Activated CD4-positive, CD25-positive, alpha-beta regulatory T cell (primary cell): ENCODE data around the gene ZNF287.
"Not testable (repeated sequence)": the region's sequence is repeated elsewhere in the genome, so short reads cannot be mapped to it uniquely, and the experiment has no call there.

ENCODE experiments used
- DNase-seq, 4 experiments: peaks; one replicate each; lab custom pipeline; 2025; lab: John Stamatoyannopoulos, UW

ZNF287 gene

DNA sequence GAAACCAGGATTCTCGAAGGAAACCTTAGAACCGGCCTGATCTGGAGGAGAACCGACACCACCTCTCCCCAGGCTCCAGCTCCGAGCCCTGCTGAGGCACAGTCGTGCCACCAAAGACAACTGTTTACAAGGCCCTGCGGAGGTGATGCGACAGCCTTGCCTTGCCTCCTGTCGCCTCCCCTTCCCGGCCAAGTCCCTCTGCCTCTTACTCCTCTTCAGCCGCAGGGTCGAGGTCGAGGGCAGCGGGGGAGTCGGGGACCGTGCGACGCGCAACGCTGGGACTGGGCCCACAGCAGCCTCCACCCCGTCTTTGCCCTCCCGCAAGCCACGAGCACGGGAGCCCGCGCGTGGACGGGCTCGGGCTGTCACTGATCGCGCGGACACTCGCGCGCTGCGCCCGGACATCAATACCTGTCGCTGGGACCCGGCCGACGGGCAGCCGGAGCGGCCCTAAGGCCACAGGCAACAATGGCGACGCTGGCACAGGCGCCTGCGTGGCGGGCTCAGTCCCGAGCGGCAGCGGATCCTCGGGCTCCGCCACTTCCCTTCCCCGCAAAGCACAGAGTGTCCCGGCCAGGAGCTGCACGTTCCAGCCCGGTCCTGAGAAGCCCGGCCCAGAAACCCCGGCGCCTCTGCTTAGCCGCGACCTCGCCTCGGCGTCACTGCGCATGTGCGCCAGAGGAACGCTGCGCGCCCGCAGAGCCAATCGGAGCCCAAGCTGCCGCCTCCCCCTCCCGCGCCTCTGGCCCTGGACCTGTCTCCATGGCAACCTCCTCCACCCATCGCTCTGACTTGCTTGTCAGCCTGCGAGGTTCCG, at the start of gene ZNF287:
Gene ZNF287, minus strand, starts transcription at position 664 of the 817 bp plus-strand sequence. CDS start 1,473 bp downstream, outside the sequence.
- DNase-seq, result peak; percentile 78 to 88 (median 83)

GRCh38 chr17:16617481-16618060, 48.6 kb upstream of the ZNF287 start:
- no peak for DNase-seq

DNA sequence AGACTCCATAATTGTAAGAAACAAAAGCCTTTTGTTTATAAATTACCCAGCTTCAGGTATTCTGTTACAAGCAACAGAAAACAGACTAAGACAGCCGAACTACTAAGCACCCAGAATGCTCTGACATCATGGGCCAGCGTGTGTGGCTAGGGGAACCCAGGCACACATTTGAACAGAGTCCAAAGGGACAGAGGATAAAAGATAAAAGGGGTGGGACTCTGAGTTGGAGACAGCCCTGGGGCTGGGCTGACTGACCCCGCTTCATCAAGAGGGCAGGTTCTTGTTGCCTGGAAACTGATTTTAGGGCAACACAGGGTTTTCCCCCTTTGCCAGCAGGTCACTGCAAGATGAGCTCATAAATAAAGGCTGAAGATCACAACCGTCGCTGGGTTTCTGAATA, 30.5 kb upstream of the ZNF287 start:
- DNase-seq, result no peak

GRCh38 chr17:16593356-16594102, 24.5 kb upstream of the ZNF287 start:
- no peak for DNase-seq

DNA sequence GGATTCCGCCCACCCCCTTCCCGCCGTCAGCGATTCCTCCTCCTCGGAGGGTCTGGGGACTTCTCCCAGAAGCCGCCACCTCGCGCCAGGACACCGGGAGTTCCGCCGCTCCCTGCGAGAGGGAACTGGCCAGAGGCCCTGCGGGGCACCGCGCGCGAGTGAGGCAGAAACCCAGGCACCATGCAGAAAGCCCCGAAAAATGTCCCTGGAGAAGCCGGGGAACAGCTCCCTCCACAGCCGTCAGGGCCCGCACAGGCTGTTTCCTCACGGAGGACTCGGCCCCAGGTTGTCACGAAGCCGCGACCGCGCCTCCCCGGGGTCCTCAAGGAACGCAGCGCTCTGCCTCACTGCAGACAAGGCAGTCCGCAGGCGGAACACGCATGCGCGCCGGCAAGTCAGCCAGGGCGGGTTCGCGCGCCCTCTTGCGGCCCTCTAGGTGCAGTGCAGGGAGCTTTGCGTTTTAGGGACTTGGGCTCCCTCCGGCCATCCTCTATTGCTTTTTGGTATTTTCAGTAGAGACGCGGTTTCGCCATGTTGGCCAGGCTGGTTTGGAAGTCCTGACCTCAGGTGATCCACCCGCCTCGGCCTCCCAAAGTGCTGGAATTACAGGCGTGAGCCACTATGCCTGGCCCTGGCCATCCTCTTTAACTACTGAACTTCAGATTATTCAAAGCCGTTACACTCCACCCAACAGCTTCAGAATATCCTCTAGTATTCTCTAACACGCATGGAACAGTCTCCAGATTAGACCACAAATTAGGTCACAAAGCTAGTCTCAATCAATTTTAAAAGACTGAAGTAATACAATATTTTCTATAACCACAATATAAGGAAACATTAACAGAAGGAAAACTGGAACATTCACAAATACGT, 20.3 kb upstream of the ZNF287 start:
- peak; percentile 76 to 87 (median 85) for DNase-seq

DNA sequence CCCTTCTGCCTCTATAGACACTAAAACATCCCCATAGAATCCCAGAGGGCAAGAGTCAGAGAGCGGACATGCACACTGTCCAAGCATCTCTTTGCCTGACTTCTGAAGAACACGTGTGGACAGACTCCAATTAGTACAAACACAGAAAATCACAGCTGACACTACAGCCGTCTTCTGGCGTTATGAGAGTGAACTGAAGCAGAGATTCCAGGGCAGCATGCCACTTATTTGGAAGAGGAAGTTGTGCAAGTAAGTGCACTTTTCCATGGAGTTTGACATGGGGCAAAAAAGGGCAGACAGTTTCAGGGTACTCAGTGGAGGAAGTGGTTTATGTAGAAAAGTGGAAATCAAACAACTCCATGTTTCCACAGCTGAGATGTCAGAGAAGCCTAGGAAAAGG, 16.8 kb upstream of the ZNF287 start:
- no peak for DNase-seq

DNA sequence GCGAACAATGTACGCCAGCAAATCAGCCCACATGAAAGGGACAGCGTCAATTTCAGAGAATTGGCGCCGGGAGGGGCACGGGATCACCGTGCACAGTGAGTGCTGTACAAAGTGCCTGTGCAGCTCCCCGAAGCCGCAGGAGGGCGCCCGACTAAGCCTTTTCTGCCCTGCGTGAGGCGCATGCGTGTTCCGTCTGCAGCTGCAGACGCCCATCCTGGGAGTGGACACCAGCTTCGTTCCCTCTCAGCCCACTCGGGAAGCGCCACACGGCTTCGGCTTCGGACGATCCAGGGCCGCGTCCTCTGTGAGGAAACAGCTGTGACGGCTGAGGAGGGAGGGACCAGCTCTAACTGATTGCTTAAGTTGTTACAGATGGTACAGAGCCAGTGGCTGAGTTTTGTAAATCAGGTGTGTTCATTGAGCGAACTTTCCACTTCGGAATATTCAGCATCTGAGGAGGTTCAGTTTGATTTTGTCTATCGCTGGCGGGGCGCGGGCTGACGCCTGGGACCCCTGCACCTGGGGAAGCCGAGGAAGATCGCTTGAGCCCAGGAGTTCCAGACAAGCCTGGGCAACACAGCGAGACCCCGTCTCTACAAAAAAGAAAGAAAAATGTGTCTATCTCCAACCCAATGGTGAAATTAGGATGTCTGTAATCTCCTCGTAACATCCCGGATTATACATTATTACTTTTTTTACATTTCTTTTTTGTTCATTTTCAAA, 15.4 kb upstream of the ZNF287 start:
- DNase-seq, result peak; percentile 77 to 86 (median 84)

- DNase-seq, result no peak
Observed at GRCh38 chr17:16583781-16584180, 14.8 kb upstream of the ZNF287 start.

- no peak for DNase-seq
Observed at GRCh38 chr17:16573466-16573865, 4.5 kb upstream of the ZNF287 start.

- DNase-seq, result no peak
Observed at GRCh38 chr17:16569358-16569712, 331 bp upstream of the ZNF287 start.

DNA sequence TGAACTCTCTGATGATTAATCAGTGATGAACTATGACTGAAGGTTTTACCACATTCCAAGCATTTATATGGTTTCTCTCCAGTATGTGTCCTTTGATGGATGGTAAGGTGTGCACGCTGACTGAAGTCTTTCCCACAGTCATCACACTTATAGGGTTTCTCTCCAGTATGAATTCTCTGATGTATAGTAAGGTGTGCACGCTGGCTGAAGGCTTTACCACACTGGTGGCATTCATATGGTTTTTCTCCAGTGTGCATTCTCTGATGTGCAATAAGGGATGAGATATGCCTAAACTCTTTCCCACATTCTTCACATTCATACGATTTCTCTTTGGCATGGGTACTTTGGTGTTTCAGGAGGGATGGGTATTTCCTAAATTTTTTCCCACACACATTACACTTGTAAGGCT, 16.4 kb downstream of the ZNF287 start:
- no peak for DNase-seq

- DNase-seq, result no peak
Observed at GRCh38 chr17:16551878-16552636, 16.9 kb downstream of the ZNF287 start.

GRCh38 chr17:16537130-16537458, 31.9 kb downstream of the ZNF287 start:
- DNase-seq, result no peak

- DNase-seq, result no peak
Observed at GRCh38 chr17:16534236-16534635, 34.8 kb downstream of the ZNF287 start.

DNA sequence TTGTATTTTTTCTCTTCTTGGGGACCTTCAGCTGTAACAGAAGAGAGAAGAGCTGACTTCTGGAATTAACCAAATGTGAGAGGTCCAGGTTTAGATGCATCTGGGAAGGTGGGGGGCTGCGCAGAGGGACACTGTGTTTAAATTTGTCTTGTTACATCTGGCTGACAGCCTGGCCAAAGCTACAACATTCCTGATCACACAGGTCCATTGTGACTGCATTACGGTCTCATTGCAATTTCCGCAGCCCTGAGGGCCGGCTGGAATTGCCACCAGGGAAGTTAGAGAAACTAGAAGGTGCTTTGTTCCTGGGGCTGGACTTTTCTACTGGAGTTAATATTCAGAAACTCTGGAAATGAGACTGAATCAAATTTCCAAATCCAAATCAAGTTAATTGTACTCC, 39.1 kb downstream of the ZNF287 start:
- no peak for DNase-seq

- DNase-seq, result no peak
Observed at GRCh38 chr17:16527298-16527697, 41.7 kb downstream of the ZNF287 start.

DNA sequence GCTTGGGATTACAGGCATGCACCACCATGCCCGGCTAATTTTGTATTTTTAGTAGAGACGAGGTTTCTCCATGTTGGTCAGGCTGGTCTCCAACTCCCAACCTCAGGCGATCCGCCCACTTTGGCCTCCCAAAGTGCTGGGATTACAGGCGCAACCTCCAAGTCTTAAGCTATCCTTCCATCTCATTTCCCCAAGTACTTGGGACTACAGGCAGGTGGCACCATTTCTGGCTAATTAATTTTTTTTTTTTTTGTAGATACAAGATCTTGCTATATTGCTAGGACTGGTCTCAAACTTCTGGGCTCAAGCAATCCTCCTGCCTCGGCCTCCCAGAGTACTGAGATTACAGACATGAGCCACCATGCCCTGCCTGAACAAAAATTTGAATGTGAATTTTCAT, 43.4 kb downstream of the ZNF287 start:
- DNase-seq, result not testable (repeated sequence)

GRCh38 chr17:16521070-16521727, 47.8 kb downstream of the ZNF287 start:
- peak; percentile 9 to 41 (median 31) for DNase-seq

- DNase-seq, result no peak
Observed at GRCh38 chr17:16519021-16519420, 50.0 kb downstream of the ZNF287 start.

DNA sequence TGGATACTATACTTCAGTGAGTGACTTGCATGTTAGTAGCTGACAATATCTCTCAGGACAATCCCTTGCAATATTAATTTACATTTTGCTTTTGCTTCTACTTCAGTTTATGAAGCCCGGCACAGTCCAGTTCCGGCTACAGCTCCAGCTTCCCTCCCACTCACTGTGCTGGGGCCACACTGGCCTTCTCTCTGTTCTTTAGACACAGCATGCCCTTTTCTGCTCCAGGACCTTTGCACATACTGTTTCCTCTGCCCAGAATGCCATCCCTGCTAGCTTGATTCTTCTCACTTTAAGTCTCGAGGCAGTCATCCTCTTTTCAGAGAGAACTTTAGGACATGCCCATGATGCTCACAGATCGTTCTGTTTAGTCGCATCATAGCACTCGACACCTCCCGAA, 51.5 kb downstream of the ZNF287 start:
- no peak for DNase-seq
